ENCODE results near the gene RIT2.

The RIT2 gene

DNA sequence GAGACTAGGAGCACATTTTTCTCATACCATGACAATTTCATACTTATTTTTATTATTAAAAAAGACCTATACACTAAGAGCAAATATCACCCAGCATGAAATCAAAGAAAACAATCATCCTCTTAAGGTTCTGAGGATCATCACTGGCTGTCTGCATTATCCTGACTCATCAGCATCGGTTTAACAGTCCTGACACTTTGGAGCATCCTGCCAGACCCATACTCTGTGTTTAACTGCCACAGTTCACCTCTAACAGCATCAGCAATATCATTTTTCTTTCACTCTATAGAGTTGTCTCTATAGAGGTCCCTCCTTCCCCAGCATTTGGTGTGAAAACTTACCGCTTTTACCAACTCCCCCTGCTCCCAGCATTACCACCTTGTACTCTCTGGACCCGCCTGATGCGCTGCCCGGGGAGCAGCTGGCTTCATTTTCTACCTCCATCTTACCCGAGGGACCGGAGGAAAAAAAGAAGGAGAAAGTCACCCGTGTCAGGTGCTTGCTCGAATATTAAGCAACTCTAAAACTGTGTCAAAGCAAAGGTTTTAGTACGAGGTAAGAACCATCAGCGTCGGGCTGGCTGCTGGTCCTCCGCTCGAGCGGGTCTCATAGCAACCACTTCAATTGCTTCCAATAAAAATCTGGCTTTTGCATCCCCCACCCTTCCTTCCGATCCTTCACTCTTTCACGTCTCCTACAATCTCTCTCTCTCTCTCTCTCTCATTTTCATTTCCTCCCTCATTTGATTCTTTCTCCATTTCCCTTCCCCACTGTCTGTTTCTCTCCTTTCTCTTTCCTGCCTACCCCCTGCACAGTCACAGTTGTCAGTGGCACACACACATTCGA, at the start of gene RIT2:
Gene RIT2, minus strand, starts transcription at position 610 of the 846 bp plus-strand sequence.
- DNase-seq: no peak

DNA sequence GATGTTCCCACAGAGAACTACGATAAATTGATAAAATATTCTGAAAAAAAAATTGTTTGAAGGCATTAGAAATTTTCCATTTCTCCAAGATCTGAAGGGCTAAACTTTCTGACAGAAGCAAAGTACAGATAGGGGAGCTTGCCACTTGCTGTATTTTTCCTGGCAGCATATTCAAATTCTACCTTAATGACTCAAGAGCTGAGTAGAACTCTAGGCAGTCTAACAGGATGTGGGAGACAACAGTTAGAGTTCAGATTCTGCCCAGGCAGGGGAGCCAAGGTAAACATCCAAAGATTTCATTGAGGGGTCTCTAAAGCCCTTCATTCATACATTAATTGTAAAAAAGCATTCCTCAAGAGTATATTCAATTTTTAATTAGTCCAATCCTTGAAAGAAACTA, 46.0 kb upstream of the RIT2 start:
- no peak for DNase-seq

DNA sequence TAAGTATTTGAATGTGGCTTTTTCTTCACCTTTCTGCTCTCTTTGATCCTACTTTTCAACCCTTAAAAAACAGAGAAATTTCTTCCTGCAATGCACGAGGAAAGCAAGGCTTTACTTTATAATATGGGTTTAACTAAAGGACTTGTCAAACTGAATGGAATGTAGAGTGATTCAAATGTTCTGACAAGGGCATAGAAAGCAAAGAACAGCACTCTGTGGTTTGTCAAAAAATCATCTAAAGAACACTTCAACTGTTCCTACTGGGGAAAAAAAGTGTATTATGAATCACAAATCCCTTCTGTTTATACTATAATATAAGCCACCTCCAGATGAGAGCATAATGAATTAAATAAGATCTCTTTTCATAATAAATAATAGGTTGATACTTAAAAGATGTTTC, 45.0 kb upstream of the RIT2 start:
- no peak for DNase-seq

DNA sequence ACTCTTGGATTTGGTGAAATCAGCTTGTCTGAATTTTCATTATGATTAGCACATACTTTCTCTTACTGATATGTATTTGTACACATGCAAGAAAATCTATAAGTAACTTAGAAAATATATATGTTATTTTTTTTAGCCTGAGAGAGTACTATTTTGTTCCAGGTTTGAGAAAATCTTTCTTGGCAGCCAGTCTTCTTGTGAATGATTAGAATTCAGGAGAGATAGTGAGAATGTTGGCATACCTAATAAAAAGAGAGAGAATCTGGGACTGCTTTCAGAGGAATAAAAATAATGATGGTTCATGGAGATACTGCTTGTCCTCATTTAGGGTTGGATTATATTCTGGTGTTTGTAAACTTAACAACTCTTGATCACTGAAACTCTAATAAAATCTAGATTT, 44.4 kb upstream of the RIT2 start:
- no peak for DNase-seq

DNA sequence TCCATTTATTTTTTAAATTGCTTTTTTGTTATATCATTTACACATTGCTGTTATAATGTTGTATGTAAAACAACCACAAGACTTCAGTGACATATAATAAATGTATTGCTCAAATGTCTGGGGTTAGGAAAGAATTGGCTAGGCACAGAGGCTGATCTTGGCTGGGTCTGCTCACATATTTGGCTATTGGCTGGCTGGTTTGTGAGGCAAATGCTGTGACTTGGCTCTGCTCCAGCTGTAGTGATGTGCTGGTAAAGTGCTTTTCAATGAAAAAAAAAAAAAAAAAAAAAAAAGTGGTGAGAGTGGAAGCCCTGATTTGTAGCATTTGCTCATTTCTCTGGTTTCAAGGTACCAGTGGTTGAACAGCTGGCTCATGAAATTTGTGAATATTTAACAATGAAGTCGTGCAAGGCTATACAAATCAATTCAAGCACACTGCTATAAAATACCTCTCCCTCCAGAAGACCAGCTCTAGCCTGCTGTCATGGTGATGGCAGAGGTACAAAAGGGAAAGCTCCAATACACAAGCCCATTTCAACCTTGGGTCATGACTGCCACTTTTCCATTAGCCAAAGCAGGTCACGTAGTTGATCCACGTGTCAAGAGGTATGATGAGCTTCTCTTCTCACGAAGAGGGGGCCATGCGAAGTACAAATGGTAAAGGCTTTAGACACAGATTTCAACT, 43.7 kb upstream of the RIT2 start:
- no peak for DNase-seq

DNA sequence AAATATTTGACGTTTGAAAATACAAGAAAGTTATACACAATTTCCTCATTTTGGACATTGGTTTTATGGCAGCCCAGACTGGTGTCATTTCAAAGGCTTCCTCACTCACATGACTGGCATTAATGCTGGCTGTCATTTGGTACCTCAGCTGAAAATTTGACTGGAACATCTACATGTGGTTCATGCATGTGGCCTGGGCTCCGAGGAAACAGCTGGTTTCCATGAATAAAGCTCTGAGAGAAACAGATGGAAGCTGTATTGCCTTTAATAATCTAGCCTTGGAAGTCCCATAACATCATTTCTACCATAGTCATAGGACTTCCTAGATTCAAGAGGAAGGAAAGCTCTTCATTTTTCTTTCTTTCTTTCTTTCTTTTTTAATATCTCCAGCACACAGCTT, 42.9 kb upstream of the RIT2 start:
- no peak for DNase-seq

DNA sequence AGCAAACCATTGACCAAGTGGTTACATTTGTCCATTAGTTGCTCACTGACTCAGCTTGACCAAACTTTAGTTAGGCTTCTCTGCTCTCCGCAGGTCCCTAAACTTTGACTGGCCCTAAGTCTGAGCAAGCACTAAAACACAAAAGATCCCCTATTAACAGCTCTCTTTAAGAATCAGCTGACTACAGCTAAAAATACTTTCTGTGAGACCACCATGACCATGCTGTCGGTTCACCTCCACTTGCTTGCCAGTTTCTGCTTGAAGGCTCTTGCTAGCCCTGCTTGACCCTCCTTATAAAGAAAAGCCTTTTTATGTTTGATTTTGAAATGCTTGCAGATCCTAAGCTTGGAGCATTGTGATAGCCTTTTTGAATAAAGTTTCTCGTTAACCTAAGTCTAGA, 40.4 kb upstream of the RIT2 start:
- DNase-seq: no peak

DNA sequence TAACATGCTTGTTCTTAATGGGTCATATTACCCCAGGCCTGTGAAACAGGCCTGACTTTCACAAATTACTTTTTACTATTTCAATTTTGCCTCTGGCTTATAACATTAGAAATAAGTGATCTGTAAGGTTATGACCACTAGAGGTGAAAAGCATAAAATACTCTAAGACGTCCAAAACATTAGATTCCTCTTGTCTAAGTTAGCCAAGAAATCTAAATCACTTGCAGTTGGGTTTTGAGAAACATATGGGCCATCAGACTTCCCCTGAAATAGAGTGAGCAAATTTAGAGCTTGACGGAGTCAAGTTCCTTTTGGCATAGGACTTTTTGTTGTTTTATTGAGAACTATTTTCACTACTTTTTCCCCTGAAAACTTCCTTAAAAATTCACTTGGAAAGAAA, 32.7 kb upstream of the RIT2 start:
- DNase-seq: no peak

DNA sequence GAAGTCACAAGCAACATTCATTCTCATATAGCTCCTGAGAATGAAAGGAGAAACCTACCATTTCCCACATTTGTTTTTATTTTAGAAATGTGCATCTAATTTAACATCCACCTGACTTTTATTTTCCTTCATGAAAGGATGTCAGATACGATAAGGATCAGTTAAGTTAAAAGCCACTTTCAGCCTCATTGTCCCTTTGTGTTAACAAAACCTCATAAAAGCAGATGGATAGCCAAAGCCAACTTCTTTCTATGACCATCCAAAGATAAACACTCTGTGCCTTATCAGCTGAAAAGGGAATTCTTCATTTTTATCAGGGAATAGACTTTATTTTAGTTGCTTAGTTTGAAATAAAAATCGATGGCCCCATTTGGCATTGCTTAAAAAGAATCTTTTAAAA, 25.7 kb upstream of the RIT2 start:
- no peak for DNase-seq

DNA sequence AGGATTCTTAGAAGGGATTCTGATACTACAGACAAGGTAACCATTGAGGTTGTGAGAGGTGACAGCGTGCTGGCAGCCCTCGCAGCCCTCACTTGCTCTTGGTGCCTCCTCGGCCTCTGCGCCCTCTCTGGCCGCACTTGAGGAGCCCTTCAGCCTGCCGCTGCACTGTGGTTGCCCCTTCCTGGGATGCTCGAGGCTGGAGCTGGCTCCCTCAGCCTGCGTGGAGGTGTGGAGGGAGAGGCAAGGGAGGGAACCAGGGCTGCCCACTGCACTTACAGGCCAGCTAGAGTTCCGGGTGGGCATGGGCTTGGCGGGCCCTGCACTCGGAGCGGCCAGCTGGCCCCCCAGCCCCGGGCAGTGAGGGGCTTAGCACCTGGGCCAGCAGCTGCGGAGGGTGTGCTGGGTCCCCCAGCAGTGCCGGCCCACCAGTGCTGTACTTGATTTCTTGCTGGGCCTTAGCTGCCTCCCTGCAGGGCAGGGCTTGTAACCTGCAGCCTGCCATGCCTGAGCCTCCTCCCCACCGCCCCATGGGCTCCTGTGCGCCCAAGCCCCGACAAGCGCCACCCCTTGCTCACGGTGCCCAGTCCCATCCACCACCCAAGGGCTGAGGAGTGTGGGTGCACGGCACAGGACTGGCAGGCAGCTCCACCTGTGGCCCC, 23.9 kb upstream of the RIT2 start:
- DNase-seq: no peak

DNA sequence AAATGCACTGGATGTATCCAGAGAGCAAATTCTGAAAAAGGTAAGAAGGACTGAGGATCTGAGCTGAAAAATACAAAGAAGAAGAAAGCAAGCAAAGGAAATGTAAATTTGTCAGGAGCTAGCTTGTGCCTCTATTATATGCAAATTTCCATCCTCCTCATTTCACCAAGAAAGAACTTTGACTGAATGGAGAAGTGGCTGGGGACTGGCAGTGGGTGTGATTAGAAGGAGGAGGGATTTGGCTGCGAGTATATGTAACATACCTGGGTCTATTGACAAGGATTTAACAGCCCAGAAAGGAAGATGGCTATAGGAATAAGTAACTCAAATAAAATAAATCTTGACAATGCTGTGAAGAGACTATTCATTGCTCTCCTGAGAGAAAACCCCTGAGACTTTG, 19.4 kb upstream of the RIT2 start:
- no peak for DNase-seq

DNA sequence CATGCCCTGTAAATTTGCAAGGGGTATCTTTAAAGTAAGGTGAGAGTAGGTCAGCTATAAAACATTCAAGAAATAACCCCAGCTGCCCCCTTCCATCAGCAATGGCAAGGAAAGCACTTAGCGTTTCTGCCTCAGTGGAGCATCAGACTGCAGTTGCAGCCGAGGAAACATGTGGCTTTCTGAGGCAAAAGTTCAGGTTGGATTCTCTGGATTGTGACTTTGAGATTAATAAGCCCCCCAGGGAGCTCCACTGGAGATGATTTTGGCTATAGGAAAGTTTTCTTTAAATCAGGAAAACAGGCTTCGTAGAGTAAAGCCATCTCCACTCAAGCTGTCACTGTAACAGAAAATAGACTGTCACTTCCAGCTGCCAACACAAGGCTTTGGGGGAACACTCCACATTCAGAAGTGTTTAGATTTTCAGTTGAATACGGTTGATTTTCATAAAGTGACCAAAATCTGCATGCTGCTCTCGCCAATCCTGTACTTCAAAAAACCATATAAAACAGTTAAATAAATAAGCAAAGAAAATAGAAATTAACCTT, 15.3 kb upstream of the RIT2 start:
- no peak for DNase-seq

DNA sequence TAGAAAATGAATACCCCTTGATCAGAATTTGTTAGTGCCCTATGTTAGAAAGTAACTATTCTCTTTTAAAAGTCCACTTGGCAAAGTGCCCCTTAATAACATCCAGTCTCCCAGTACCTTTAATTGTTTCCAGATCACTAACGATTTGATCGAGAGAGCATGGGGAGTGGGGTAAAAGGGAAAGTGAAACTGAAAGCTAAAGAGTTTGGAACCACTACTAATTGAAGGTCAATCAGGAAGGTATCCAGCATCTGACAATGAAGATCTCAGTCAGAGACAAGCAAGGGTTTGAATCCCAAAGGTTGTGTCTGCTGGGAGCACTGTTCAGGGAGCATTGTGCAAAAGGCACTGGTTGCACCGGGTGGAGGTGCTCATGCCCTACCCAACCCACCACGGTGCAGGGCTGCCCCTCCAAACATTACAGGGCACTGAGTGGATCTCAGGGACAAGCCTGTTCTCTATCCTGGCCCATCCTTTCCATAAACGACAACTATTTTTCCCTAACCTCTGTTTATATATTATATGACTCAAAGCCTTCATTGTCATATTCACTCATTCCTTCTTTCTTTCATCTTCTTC, 14.6 kb upstream of the RIT2 start:
- DNase-seq: no peak

DNA sequence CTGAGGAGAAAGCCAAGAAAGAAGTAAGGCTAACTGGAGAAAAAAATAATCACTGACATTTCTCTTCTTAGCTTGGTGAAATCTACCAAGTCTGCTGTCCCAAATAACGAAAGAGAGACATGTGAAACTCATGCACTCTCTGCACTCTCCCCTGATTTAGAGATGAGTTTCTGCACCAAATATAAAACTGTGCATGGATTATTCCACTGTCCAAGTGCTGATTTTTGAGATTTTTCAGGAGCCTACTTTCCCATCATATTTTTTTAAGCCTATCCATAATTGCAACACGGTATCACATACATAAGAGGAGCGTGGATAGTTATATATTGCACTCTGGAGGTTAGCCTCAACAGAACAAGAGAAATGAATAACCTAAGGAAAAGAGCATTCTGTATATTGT, 10.0 kb upstream of the RIT2 start:
- no peak for DNase-seq

DNA sequence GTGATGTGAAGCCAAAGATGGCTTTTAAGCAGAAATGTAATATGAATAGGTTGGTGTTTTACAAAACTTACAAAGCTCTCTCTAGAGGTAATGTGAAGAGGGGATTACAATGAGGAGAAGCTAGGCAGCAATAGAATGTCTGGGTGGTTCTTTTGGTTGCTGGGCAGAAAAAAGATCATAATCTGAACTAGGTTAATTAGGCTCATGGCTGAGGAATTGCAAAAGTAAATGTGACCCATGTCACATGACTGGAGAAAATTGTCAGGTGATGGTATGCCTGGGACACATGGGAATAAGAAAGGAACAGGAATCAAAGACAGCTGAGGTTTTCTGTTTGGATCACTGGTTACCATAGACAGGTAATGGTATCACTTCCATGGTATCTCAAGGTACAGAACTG, 7.5 kb upstream of the RIT2 start:
- DNase-seq: no peak

DNA sequence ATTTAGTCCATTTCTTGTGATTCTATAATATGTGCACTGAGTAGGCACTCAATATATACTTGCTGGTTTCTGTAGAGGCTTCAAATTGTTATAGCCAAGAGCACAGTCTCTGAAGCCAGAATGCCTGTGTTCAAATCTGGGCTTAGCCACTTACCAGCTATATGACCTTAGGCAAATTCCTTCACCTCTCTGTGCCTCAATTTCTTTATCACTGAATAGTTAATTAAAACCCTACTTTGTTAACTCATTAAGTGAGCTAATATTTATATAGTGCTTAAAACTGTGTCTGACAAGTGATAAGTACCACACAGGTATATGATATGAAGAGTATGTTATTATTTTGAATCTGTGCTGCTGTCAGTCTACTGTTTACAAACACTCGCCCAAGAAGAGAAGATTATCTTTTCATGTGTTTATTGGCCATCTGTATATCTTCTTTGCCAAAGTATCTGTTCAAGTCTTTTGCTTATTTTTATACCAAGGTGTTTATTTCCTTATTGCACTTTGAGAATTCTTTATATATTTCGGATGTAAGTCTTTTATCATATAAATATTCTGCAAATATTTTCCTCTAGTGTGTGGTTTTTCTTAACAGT, 1.3 kb upstream of the RIT2 start:
- no peak for DNase-seq

DNA sequence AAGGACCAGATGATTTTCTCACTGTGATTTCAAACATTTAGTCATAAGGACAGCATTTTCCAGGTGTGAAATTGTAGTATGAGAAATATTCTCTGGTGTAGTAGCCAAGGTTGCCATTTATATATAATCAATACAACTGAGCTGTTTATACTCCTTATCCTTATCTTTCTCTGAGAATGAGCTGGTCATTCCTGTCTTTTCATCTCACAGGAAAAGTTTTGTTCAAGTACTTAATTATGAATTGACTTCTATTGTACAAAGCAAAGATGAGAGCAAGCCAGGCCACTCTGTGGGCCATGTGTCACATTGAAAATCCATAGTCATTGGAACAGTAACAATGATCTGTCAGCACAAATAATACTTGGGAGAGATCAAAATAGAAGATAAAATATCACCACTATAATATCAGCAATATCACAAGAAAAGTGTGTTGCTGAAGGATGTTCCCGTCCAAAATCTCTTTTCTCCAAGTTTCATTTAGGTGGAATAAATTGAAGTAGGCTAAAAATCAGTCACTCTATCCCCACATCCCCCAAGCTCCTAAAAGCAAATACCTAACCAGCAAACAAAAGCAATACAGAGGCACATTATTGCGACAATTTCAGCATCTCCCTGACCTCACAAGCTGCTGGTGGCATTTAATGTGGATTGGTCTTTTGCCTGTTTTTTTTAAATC, 2.1 kb downstream of the RIT2 start:
- DNase-seq: no peak

DNA sequence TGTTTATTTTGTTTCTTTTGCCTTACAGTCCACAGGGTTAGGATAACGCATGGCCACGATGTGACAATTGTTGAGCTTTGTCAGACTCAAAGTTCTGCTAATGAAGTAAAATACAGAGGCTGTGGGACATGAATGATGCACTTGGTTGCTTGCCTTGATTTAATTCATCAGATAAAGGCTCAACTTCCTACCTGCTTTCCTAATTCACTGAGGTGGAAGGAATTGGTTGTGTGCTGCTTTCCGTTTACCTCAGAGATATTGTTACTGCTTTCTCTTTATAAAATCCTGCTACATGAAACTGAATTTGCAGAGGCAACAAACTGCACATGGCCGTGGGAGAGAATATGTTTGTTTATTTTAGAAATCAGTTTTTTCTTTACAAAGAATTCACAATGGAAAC, 6.6 kb downstream of the RIT2 start:
- DNase-seq: no peak

DNA sequence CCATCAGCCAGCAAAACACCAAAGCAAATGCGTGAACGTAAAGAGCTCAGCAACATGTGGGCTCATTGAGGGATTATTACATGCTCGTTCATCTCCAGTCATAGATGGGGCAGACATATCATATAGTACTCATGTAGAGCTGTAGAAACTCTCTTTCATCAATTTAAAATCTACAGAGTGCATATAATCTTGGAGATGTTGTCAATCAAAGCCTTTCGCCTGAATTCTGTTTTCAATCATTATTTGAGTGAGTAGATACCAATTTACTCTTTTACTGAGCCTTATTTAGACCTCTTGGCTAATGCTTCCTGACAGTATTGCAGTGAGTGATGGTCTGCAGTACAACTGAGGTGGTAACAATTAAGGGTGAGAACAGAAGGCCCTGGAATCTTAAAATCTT, 7.0 kb downstream of the RIT2 start:
- no peak for DNase-seq

DNA sequence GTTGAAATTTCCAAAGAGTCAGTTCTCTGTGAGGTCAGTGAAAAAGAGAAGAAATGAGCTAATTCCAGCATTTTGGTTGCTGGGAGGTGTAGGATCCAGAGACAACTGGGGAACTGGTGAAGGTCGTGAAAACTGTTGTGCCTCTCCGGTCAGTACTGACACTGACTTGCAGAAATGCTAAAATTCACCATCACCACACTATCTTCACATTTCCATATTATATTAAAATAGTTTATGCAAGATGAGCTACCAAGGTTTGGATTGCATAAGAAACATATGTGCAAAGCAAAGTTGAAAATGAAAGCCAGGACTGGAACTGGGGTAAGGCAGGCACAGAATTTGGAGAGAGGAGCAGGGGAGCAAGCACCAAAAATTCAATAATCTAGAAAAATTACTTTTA, 21.8 kb downstream of the RIT2 start:
- DNase-seq: no peak

DNA sequence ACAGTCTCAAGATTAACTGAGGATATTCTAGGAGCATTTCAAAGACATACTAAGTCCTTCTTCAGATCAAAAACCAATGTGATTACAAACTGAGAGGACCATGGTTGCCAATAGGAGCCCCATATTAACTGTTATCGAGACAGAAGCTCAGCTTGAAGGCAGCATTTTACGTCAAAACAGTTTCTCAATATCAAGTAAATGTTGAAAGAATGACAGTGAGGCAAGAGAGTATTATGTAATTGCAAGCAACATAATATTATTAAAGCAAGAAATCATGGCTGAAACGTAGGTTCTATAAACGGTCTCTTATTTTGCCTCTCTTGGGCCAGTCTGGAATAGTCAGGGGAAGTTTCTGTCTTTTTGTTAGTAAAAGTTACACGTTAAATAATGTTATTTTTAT, 22.9 kb downstream of the RIT2 start:
- DNase-seq: no peak

DNA sequence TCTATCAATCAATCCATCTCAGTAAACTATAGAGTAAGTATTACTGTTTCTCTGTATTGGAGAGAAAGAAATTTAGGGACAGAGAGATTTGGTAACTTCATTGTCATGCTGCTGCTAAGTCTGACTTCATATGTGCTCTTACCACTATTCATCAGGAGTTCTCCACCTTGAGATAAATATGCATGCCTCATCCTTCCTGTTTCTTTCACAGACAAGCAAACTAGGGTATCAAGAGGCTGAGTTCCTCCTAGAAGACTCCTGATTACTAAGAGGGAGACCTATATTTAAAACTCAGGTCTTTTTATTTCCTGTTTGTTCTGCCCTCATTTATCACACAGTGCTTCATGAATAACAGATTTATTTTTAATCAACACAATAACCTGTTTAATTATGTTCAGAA, 34.1 kb downstream of the RIT2 start:
- DNase-seq: no peak

DNA sequence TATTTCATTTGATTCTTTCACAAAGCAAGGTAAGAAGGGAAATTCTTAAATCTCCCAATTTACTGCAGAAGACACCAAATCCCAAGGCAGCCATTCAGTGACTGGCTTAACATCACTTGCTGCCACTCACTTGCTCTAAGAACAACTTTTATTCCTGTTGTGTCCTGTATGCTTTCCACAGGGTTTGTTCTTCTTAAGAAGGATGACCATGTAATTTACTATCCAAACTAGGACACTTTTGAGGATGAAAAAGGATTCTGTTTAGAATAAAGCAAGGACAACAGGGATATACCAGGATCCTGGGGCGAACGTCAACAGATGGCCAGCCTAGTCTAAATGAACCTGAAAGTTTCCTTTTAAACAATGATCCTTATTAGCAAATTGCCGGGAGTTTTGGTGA, 34.8 kb downstream of the RIT2 start:
- DNase-seq: no peak

All from activated CD4-positive, alpha-beta T cell treated with anti-CD3 and anti-CD28 coated beads for 48 hours (primary cell).